Endothelial cell of umbilical vein (primary cell): ENCODE measurements around the gene SMAD3. TPM values are rescaled to one million over a fixed set of nuclear protein-coding genes. Genes with fewer than 3 reads are reported as not detected.

Experiments
- BruUV-seq: library from RNA; stranded (reverse); fragments of 400-500 nt; replicated peaks from 2 replicates; lab custom pipeline; 2021; lab: Mats Ljungman, UMichigan
- CTCF ChIA-PET: fragments of 300-600, 350-600 bp; sonication (Branson Sonifier 250); formaldehyde crosslinking; loops from one replicate; lab custom pipeline; 2021; ENCODE audit warnings: antibody characterized with exemption, inconsistent platforms; lab: Charles Lee
- POLR2A ChIA-PET: fragments of 300-600, 350-600 bp; sonication (Branson Sonifier 250); formaldehyde crosslinking; loops from one replicate; lab custom pipeline; 2021; ENCODE audit warnings: antibody characterized with exemption, inconsistent platforms; lab: Charles Lee
- DNase-seq: peaks from one replicate; pipeline ENCODE4 v3.0.0-alpha.2; 2011; ENCODE audit warnings: low read depth, low spot score
- FAIRE-seq: peaks from 2 replicates; lab custom pipeline; 2011; peaks lifted over from hg19 to GRCh38; lab: Jason Lieb, UNC
- H2AFZ ChIP-seq: 2 replicates; pipeline ENCODE4 v1.6.0; 2012; ENCODE audit warnings: low read depth, low read length, control low read depth, inconsistent platforms
- H3K27ac ChIP-seq: 2 replicates; pipeline ENCODE4 v1.5.1; 2011; ENCODE audit warnings: low read depth, mild to moderate bottlenecking, control low read depth, low read length, moderate library complexity; ENCODE audit not compliant: insufficient read depth
- H3K27me3 ChIP-seq, 2 experiments: 2 replicates each; pipeline versions ENCODE4 v1.6.0 to v1.6.1; 2011; ENCODE audit warnings: low read length in 2 of 2, mixed read lengths in 1 of 2; ENCODE audit not compliant: control insufficient read depth in 2 of 2, insufficient read depth in 2 of 2
- H3K36me3 ChIP-seq, 2 experiments: 2 replicates in 1 of 2; 3 replicates in 1 of 2; pipeline ENCODE4 v1.5.1; 2011; ENCODE audit warnings: low read length in 2 of 2, mild to moderate bottlenecking in 1 of 2, moderate library complexity in 1 of 2; ENCODE audit not compliant: control insufficient read depth in 2 of 2, insufficient read depth in 2 of 2; ENCODE audit errors: extremely low read depth in 1 of 2
- H3K4me1 ChIP-seq: 3 replicates; pipeline ENCODE4 v1.5.1; 2011; ENCODE audit warnings: mild to moderate bottlenecking, low read length; ENCODE audit not compliant: control insufficient read depth, insufficient read depth; ENCODE audit errors: extremely low read depth
- H3K4me2 ChIP-seq: 2 replicates; pipeline ENCODE4 v1.6.1; 2011; ENCODE audit warnings: low read length, control low read depth, mixed read lengths; ENCODE audit not compliant: insufficient read depth
- H3K4me3 ChIP-seq, 3 experiments: fragments of 200-600 bp in 1 of 3; sonication (generic), shearing (Covaris generic) in 1 of 3; replicated peaks in 1 of 3; 2 replicates each; pipeline ENCODE4 v1.5.1; 2011 to 2016; ENCODE audit warnings: control low read depth in 3 of 3, low read length in 3 of 3, mild to moderate bottlenecking in 2 of 3, inconsistent platforms in 1 of 3, low read depth in 1 of 3, moderate library complexity in 1 of 3; ENCODE audit not compliant: insufficient read depth in 1 of 3
- H3K79me2 ChIP-seq: 2 replicates; pipeline ENCODE4 v1.6.0; 2012; ENCODE audit warnings: low read length, inconsistent platforms; ENCODE audit not compliant: control insufficient read depth, insufficient read depth
- H3K9ac ChIP-seq: replicated peaks from 2 replicates; pipeline ENCODE3; 2011; ENCODE audit warnings: low read length, control low read depth; ENCODE audit not compliant: insufficient read depth; ENCODE audit errors: extremely low read depth
- H3K9me1 ChIP-seq: replicated peaks from 3 replicates; pipeline ENCODE4 v1.6.0; 2011; ENCODE audit warnings: mild to moderate bottlenecking, low read length; ENCODE audit not compliant: control insufficient read depth, insufficient read depth; ENCODE audit errors: extremely low read depth
- H3K9me3 ChIP-seq: replicated peaks from 2 replicates; pipeline ENCODE4 v1.5.1; 2012; ENCODE audit warnings: low read length, inconsistent platforms; ENCODE audit not compliant: control insufficient read depth, insufficient read depth
- H4K20me1 ChIP-seq: replicated peaks from 2 replicates; pipeline ENCODE3; 2011; ENCODE audit warnings: mild to moderate bottlenecking, low read length; ENCODE audit not compliant: control insufficient read depth, insufficient read depth; ENCODE audit errors: extremely low read depth
- EZH2 ChIP-seq: IDR thresholded peaks from 2 replicates; pipeline ENCODE4 v1.6.1; 2012; ENCODE audit warnings: borderline replicate concordance, low read depth, mild to moderate bottlenecking, moderate library complexity, low read length, inconsistent platforms; ENCODE audit not compliant: severe bottlenecking
- FOS ChIP-seq: IDR thresholded peaks from 2 replicates; pipeline ENCODE4 v1.6.1; 2011; ENCODE audit warnings: mild to moderate bottlenecking, low read length, moderate library complexity, borderline replicate concordance; ENCODE audit not compliant: insufficient read depth
- GATA2 ChIP-seq: IDR thresholded peaks from 2 replicates; pipeline ENCODE4 v1.7.0; 2011; ENCODE audit warnings: low read depth, mild to moderate bottlenecking, moderate library complexity, mixed read lengths, low read length; ENCODE audit not compliant: insufficient read length, insufficient read depth
- JUN ChIP-seq: IDR thresholded peaks from 2 replicates; pipeline ENCODE4 v1.6.1; 2011; ENCODE audit warnings: borderline replicate concordance, low read depth; ENCODE audit not compliant: insufficient read length, insufficient read depth
- MYC ChIP-seq: IDR thresholded peaks from one replicate; pipeline ENCODE4 v1.6.1; 2011; ENCODE audit warnings: mild to moderate bottlenecking, low read depth, low read length
- POLR2A ChIP-seq: IDR thresholded peaks from 2 replicates; pipeline ENCODE4 v1.6.1; 2012; ENCODE audit warnings: low read depth, mild to moderate bottlenecking, control low read depth, low read length
- POLR2AphosphoS5 ChIP-seq: IDR thresholded peaks from 2 replicates; pipeline ENCODE4 v1.6.1; 2012; ENCODE audit warnings: low read depth, mild to moderate bottlenecking, control low read depth, low read length, moderate library complexity; ENCODE audit not compliant: insufficient read depth
- dilution Hi-C: fragments of 300-500 bp; cut with MboI; formaldehyde crosslinking; loops from one replicate; pipeline ENCODE4 v1.15.0; 2019; ENCODE audit warnings: low sequenced_read_pairs; ENCODE audit not compliant: extremely low pct_ligation_motif_present
- intact Hi-C: fragments of 100-400 bp; cut with micrococcal nuclease; formaldehyde crosslinking; loops from one replicate; pipeline ENCODE4 v1.10.0; 2022
- polyA plus RNA-seq, 4 experiments: library from polyadenylated mRNA; depleted of rRNA in 3 of 4; stranded (reverse) in 3 of 4; unstranded in 1 of 4; fragments of >200 nt; gene quantifications; 2 replicates each; pipeline versions ENCODE4 v1.2.1 to v1.2.3, GENCODE V29; 2011 to 2012; ENCODE audit warnings: missing spikeins in 1 of 4
- total RNA-seq: library from RNA; stranded (reverse); gene quantifications from 2 replicates; pipeline ENCODE4 v1.2.3, GENCODE V29; 2021
- TF ChIP-seq, protein P1 (sequence below): IDR thresholded peaks from 2 replicates; pipeline ENCODE4 v1.6.1; 2011; ENCODE audit not compliant: insufficient read depth, insufficient read length
- TF ChIP-seq, protein P2 (sequence below), 2 donors: IDR thresholded peaks; 1 replicate in 1 of 2; 2 replicates in 1 of 2; pipeline ENCODE4 v1.5.1; 2011; ENCODE audit warnings: low read length in 2 of 2, mild to moderate bottlenecking in 2 of 2, moderate library complexity in 2 of 2, control low read depth in 1 of 2, inconsistent platforms in 1 of 2, low read depth in 1 of 2; ENCODE audit not compliant: insufficient read depth in 1 of 2; ENCODE audit errors: extremely low read depth in 1 of 2

The SMAD3 gene
- total and polyA plus RNA-seq, 2 donors (not counting 3 experiments of a cell fraction or from before 2014, with no cell fraction given) = 56.4 to 88.2 TPM

DNA sequence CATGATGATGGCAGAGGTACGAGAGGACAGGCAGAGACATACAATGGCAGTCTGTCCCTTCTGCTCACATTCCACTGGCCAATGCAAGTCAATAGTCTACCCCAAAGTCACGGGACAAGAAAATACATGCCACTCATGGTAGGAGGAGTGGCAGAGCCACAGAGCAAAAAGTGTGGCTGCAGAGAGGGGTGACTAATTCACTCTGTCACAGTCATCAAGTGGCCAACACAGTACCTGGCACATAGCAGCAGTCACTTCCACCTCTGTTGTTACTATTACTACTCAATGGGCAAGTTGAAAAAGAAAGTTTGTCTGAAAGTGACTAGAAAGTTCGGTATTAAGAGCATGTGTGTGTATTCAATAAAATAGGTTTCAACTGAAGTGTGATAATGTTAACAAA lies 91.4 kb downstream of the SMAD3 start:
- Histone ChIP-seq H3K4me2 (no peak overlapping the region), H3K4me3 (no peak overlapping the region), H3K27ac (no peak overlapping the region), H3K79me2 (peaks cover 95% of the 10 kb centered on the region), H3K9ac (no peak overlapping the region), H3K36me3 (no peaks in the 10 kb centered on the region), H2AFZ (no peak overlapping the region), H3K9me1 (no peaks in the 10 kb centered on the region), H3K4me1 (peaks cover 24% of the 10 kb centered on the region), H3K27me3 (no peaks in the 10 kb centered on the region), H3K9me3 (no peaks in the 10 kb centered on the region), H4K20me1 (no peaks in the 10 kb centered on the region)
- CTCF ChIA-PET = no interaction called here
- BruUV-seq = no TSS peak
- DNase-seq = no peak
- dilution Hi-C loops = no loop called here
- no peak for FAIRE-seq
- TF ChIP-seq POLR2AphosphoS5 (no peak), MYC (no peak), JUN (no peak), POLR2A (no peak), EZH2 (no peak), GATA2 (no peak), FOS (no peak)
- TF ChIP-seq, protein P1, sequence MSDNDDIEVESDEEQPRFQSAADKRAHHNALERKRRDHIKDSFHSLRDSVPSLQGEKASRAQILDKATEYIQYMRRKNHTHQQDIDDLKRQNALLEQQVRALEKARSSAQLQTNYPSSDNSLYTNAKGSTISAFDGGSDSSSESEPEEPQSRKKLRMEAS = no peak
- TF ChIP-seq, protein P2, sequence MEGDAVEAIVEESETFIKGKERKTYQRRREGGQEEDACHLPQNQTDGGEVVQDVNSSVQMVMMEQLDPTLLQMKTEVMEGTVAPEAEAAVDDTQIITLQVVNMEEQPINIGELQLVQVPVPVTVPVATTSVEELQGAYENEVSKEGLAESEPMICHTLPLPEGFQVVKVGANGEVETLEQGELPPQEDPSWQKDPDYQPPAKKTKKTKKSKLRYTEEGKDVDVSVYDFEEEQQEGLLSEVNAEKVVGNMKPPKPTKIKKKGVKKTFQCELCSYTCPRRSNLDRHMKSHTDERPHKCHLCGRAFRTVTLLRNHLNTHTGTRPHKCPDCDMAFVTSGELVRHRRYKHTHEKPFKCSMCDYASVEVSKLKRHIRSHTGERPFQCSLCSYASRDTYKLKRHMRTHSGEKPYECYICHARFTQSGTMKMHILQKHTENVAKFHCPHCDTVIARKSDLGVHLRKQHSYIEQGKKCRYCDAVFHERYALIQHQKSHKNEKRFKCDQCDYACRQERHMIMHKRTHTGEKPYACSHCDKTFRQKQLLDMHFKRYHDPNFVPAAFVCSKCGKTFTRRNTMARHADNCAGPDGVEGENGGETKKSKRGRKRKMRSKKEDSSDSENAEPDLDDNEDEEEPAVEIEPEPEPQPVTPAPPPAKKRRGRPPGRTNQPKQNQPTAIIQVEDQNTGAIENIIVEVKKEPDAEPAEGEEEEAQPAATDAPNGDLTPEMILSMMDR (IDR thresholded peaks at IDR 0.05; ENCODE audit: extremely low read depth in 1 of 2, insufficient read depth in 1 of 2, low read depth in 1 of 2, low read length in 2 of 2) = no peak
- POLR2A ChIA-PET = no interaction called here
- intact Hi-C loops = no loop called here
